HG02885 (cell line): Measurements from ENCODE around the gene RTN4RL1.
"Not testable (repeated sequence)": the region's sequence is repeated elsewhere in the genome, so short reads cannot be mapped to it uniquely, and the experiment has no call there.

Experiments used
- ATAC-seq: cut with Tn5 transposase; IDR thresholded peaks from one replicate; pipeline ENCODE4 v1.9.1; 2021; ENCODE audit warnings: mild to moderate bottlenecking; ENCODE audit not compliant: unreplicated experiment, poor library complexity

RTN4RL1 gene

GRCh38 chr17:2027528-2028233, 2.5 kb upstream of the RTN4RL1 start:
- ATAC-seq, result no peak

DNA sequence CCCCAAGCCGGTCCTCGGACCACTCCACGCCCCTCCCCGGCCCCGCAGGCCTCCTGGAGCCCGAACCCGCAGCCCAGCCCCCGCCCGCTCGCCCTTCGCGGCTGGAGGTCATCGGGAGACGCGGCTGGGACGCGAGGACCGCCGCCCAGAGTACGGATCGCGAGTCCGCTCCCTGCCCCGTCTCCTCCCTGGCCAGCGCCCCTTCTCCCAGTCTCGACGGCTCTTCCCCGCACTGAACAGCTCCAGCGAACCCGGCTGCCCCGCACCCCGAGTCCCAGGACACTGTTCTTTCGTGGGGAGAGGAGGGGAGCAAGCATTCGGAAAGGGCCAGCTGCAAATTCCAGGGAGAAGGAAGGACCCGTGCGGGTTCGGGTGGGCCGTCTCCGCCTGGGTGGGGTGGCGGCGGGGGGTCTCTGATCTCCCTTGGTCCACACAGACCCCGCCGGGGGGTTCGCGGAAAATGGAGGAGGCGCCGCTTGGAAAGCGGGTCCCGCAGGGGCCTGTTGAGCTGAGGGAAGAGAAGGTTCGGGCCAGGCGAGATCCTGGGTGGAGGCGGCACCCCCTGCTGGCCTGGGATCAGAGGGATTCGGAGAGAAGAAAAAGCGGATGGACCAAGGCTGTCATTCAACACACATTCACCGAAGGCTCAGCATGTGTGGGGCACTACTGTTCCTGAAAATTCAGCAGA, 632 bp upstream of the RTN4RL1 start:
- ATAC-seq, result no peak

DNA sequence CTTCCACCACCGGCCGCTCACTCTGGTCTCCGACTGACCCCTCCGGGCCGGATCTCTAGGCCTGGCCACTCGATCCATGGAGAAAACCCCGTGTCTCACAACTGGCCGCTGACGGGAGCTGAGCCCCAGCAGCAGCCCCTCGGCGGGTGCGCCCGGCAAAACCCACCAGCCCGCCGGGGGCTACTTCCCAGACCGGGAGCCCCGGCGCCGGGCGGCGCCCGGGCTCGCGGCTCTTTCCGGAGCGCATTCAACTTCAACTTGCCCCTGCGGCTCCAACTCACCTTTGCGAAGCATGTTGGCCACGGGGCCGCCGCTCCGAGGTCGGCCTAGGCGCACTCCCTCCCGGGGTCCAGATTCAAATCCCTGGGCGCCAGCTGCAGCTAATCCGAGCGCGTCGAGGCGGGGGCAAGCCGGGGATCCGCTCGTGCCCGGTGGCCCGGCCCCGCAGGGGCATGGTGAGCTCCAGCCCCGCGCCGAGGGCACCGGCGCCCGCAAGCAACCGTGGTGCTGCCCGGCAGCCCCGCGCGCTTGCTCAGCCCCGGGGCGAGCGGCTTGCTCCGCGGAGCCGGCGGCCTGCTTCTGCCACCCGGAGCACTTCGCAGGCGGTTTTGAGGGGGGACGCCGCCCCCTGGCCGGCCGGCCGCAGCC, 438 bp downstream of the RTN4RL1 start:
- no peak for ATAC-seq

GRCh38 chr17:2023692-2024571, 1.2 kb downstream of the RTN4RL1 start:
- ATAC-seq, result no peak

DNA sequence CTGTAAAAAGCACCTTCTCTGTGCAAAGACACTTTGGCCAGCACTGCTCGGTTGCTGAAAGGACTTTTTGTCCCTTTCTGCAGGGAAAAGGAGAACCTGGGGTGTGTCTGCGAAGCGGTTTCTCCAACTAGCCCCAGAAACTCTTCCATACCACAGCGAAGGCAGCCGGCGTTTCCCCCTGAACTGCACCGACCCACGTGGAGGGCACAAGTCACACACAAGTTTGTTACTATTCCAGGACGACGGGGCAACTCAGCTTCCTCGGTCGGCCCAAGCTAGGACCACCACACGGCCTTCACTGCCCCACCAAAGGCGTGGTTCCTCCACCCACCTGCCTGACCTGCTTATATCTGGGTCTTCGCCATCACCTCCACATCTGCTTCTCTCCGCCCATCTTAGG, 1.9 kb downstream of the RTN4RL1 start:
- ATAC-seq, result no peak

GRCh38 chr17:2022647-2023240, 2.4 kb downstream of the RTN4RL1 start:
- ATAC-seq, result no peak

DNA sequence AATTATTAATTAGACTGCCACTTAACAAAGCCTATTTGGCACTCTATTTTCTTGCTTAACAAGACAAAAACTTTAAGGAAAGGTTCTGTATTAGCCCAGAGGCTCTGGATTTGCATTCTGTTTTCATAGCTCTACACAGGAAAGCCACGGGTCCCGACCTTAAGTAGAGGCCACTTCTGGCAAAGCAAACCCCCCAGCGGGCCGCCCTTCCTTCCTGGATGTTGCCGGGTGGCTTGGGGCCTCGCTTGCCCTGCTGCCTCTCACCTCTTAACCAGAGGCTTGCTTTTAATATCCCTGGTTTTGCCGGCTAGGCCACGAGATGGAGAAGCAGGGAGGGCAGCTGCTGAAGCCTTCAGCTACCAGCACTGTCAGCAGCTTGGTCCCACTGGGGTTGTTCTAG, 4.4 kb downstream of the RTN4RL1 start:
- no peak for ATAC-seq

- no peak for ATAC-seq
These were observed 5.4 kb downstream of the RTN4RL1 start for GRCh38 chr17:2019723-2020122.

DNA sequence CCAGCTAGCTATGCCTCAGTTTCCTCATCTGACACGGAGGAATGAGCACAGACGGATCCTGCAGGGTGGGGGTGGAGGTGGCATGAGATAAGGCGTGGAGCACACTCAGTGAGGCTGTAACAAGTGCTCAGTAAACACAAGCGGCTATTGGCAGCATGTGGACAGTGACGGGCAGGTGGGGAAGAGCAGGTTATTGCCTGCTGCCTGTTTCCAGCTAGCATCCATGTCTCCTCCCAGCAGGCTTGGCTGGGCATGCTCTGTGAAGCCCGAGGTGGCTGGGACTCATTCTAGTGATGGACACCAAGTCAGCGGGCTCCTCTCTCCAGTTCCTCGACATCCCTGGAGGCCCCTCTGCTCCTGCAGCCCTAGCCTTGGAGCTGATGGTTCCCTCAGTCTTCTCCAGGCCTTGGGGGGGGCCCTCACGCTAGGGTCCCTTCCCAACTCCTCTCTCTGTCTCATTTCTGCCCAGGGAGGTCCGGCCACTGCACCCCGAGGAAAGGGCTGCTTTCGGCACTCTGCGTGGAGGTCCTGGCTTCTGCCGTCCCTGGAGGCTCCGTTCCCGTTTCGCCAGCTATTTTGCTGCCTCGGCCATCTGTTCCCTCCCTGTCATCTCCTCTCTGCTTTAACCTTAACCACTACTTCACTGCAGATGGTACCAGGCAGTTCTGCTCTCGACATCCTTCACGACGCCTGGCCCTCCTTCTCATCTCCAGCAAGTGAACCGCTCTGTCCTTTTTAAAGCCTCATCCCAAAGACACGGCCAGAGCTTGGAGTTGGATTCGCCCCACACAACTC, 6.2 kb downstream of the RTN4RL1 start:
- ATAC-seq, result no peak

DNA sequence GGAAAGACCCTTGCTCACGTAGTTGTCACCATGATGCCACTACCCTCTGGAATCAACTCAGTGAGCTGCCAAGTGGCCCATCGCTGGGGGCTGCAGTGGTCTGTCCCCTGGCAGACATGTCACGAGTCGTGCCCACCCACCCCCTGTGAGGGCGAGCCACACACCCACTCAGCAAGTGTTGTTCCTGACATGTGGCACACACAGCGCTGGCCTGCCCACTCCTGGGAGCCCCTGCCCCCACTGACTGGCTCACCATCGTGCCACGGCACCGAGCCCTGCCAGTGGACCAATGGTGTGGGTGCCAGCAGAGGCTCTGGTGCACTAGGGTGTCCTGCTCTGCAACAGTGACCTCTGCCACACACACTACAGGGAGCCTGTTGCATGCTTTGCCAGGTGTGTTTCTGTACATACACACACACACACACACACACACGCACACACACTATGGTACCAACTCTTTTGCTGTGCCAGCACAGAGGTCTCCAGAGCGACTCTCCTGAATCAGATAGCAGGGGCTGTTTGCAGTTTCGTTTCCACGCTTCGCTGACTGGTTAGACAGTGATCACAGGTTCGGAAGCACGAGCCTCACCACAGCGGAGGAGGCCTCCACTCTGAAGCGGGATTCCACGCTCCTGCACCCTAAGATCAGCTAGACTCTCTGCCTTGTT, 7.7 kb downstream of the RTN4RL1 start:
- ATAC-seq, result no peak

GRCh38 chr17:2016494-2016893, 8.6 kb downstream of the RTN4RL1 start:
- ATAC-seq, result no peak

DNA sequence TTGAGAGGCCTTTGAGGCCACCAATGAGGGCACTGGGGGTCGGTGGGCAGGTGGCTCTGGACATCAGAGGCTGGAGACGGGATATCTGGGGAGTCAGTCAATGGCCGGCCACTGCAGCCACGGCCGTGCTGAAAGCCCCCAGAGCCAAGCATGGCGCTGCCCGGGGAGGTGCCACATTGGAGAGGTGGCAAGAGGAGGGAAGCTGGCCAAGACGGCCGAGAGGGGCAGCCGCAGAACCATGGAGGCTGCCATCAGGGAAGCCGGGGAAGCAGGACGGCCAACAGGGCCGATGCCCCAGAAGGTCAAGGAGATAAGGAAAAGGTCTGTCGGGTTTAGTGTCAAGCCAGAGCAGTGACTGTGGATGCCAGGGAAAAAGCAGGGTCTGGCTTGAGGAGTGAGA, 9.8 kb downstream of the RTN4RL1 start:
- ATAC-seq, result no peak

- ATAC-seq, result no peak
These were observed 11.2 kb downstream of the RTN4RL1 start for GRCh38 chr17:2013994-2014317.

DNA sequence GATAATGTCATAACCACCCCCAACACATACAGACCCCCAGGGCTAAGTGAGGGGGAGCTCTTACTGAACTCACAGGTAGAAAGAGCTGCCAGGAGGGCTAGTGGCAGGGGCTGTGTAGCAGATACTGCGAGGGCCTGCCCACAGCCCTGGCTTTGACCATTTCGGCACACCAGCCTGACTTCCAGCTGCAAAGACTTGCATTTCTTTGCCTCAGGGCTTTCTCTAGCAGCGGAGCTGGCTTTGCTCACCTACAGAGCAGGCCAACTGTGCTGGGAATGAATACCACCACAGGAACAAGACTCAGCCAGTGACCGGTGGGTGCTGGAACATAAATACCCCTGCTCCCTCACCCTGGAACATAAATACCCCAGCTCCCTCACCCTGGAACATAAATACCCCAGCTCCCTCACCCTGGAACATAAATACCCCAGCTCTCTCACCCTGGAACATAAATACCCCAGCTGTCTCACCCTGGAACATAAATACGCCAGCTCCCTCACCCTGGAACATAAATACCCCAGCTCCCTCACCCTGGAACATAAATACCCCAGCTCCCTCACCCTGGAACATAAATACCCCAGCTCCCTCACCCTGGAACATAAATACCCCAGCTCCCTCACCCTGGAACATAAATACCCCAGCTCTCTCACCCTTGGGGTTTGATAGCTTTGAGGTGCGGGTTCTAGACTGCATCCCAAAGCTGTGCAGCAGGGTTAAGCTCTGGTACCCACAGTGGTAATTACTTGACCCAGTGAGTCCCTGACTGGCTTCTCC, 11.7 kb downstream of the RTN4RL1 start:
- ATAC-seq, result not testable (repeated sequence)

- no peak for ATAC-seq
These were observed 12.6 kb downstream of the RTN4RL1 start for GRCh38 chr17:2012499-2012898.

DNA sequence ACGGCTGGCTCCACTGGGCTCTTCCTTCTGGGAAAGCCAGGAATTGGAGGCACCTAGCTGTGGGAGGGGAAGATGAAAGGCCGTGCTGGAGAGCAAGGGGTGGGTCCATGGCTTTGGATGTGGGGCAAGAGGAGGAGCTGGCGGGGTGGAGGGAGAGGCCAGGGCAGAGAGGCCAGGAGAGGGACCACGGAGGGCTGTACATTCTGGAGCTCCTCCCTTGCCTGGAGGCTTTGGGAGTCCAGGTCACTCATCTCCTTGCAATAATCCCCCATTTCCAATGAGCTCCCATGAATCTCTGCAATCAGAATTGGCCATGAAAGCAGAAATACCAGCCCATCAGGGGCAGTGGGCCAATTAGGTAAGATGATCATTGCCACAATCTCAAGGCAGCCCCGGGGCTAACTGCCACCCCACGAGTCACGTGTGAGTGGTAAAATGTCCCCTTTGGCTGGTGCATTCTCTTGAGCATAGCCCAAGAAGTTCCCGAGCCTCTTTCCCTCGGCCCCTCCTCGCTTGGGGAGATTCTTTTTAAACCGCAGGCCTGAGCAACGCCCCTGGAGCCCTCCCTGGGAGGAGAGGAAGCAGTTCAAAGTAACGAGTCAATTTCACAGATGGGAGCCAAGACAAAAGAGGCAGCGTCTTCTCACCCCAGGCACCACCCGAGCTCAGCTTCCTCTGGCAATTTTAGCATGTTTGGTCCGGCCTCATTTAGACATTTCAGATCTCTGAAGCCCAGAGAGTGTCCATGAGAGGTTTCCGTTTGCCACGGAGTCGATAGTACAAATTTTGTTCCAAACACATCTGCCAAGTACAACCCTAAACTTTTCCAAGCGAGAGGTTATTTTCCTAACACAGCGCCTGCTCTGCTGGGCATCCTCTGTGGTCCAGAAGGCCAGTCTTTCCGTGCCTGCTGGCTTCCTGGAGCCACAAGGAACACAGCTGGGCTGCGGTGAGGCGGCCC, 13.4 kb downstream of the RTN4RL1 start:
- ATAC-seq, result no peak

- no peak for ATAC-seq
These were observed 15.4 kb downstream of the RTN4RL1 start for GRCh38 chr17:2009737-2010136.
